B cell (primary cell): ENCODE data around the gene MZF1. TPM values are rescaled to one million over a fixed set of nuclear protein-coding genes. Genes with fewer than 3 reads are reported as not detected.

Experiments
- ATAC-seq: fragments of 200-7000 bp; cut with Tn5 transposase; one replicate; pipeline ENCODE4 v1.10.0; 2021; ENCODE audit warnings: low read depth, mild to moderate bottlenecking, moderate number of reproducible peaks, moderate library complexity
- CTCF ChIA-PET: fragments of 350-600 bp; sonication (Branson Sonifier 250); formaldehyde crosslinking; loops from one replicate; lab custom pipeline; 2021; ENCODE audit warnings: antibody characterized with exemption, inconsistent platforms; lab: Charles Lee
- POLR2A ChIA-PET: fragments of 350-600 bp; sonication (Branson Sonifier 250); formaldehyde crosslinking; loops from one replicate; lab custom pipeline; 2021; ENCODE audit warnings: antibody characterized with exemption; lab: Charles Lee
- DNase-seq: peaks from one replicate; pipeline ENCODE4 v3.0.0; 2013
- H2AFZ ChIP-seq: 2 replicates; pipeline ENCODE4 v1.6.1; 2012; ENCODE audit warnings: mild to moderate bottlenecking, low read depth, low read length; ENCODE audit not compliant: insufficient read depth, poor library complexity, severe bottlenecking
- H3K27ac ChIP-seq, 2 donors: 1 replicate in 1 of 2; 2 replicates in 1 of 2; pipeline ENCODE4 v1.5.1; 2012 to 2013; ENCODE audit warnings: low read length in 2 of 2, mild to moderate bottlenecking in 2 of 2, moderate library complexity in 1 of 2
- H3K27me3 ChIP-seq, 4 experiments: fragments of 200-600 bp in 1 of 4; sonication (generic) in 1 of 4; replicated peaks in 1 of 4; 1 replicate in 2 of 4; 2 replicates in 2 of 4; pipeline versions ENCODE4 v1.6.1 to v1.7.0; 2013 to 2016; ENCODE audit warnings: low read length in 3 of 4, mild to moderate bottlenecking in 2 of 4, mixed read lengths in 1 of 4, moderate library complexity in 1 of 4; ENCODE audit not compliant: insufficient read depth in 4 of 4, control insufficient read depth in 3 of 4; ENCODE audit errors: control extremely low read depth in 1 of 4
- H3K36me3 ChIP-seq, 2 experiments: replicated peaks in 1 of 2; 1 replicate in 1 of 2; 2 replicates in 1 of 2; pipeline versions ENCODE4 v1.6.1 to v1.7.1; 2013; ENCODE audit warnings: low read length in 1 of 2; ENCODE audit not compliant: insufficient read depth in 2 of 2, control insufficient read depth in 1 of 2; ENCODE audit errors: control extremely low read depth in 1 of 2, extremely low read depth in 1 of 2
- H3K4me1 ChIP-seq, 2 donors: fragments of 200-600 bp in 1 of 2; sonication (generic) in 1 of 2; 1 replicate in 1 of 2; 2 replicates in 1 of 2; pipeline versions ENCODE4 v1.5.1 to v1.6.1; 2013 to 2017; ENCODE audit warnings: low read length in 2 of 2; ENCODE audit not compliant: control insufficient read depth in 2 of 2, insufficient read depth in 2 of 2
- H3K4me2 ChIP-seq: replicated peaks from 2 replicates; pipeline ENCODE3; 2012; ENCODE audit warnings: mild to moderate bottlenecking, low read depth, low read length; ENCODE audit not compliant: poor library complexity, severe bottlenecking
- H3K4me3 ChIP-seq, 5 experiments: fragments of 200-600 bp in 1 of 5; sonication (generic) in 1 of 5; 1 replicate in 3 of 5; 2 replicates in 2 of 5; pipeline versions ENCODE4 v1.5.1 to v1.7.0; 2011 to 2016; ENCODE audit warnings: low read length in 4 of 5, mild to moderate bottlenecking in 4 of 5, low read depth in 2 of 5, control low read depth in 1 of 5, moderate library complexity in 1 of 5; ENCODE audit not compliant: insufficient read depth in 1 of 5; ENCODE audit errors: control extremely low read depth in 1 of 5, extremely low read depth in 1 of 5
- H3K79me2 ChIP-seq: fragments of 200-600 bp; sonication (generic); one replicate; pipeline ENCODE4 v1.6.0; 2016; ENCODE audit warnings: low read length; ENCODE audit not compliant: control insufficient read depth, insufficient read depth
- H3K9ac ChIP-seq: fragments of 200-600 bp; sonication (generic); 2 replicates; pipeline ENCODE4 v1.6.1; 2017; ENCODE audit warnings: mild to moderate bottlenecking, low read length, moderate library complexity
- H3K9me3 ChIP-seq, 3 donors: one replicate each; pipeline versions ENCODE4 v1.6.1 to v1.7.1; 2013; ENCODE audit warnings: low read length in 2 of 3; ENCODE audit not compliant: control insufficient read depth in 2 of 3, insufficient read depth in 1 of 3; ENCODE audit errors: control extremely low read depth in 1 of 3
- H4K20me1 ChIP-seq: 2 replicates; pipeline ENCODE4 v1.6.0; 2012; ENCODE audit warnings: mild to moderate bottlenecking, low read length; ENCODE audit not compliant: insufficient read depth, control insufficient read depth, poor library complexity, severe bottlenecking
- H3K27ac Mint-ChIP-seq: one replicate; pipeline ENCODE4 v1.8.0; 2021; ENCODE audit warnings: mixed read lengths
- H3K27me3 Mint-ChIP-seq: one replicate; pipeline ENCODE4 v1.8.0; 2021; ENCODE audit warnings: mixed read lengths
- H3K4me1 Mint-ChIP-seq: one replicate; pipeline ENCODE4 v1.8.0; 2021; ENCODE audit warnings: mixed read lengths
- H3K4me3 Mint-ChIP-seq: one replicate; pipeline ENCODE4 v1.8.0; 2021; ENCODE audit warnings: mixed read lengths
- H3K9me3 Mint-ChIP-seq: one replicate; pipeline ENCODE4 v1.8.0; 2022; ENCODE audit warnings: mixed read lengths; ENCODE audit not compliant: insufficient read depth
- CTCF ChIP-seq: fragments of 200-600 bp; IDR thresholded peaks from one replicate; pipeline ENCODE4 v1.8.0; 2022; ENCODE audit warnings: antibody characterized with exemption, mild to moderate bottlenecking
- EZH2 ChIP-seq: IDR thresholded peaks from 2 replicates; pipeline ENCODE4 v1.6.1; 2012; ENCODE audit warnings: borderline replicate concordance, low read depth, mild to moderate bottlenecking, moderate library complexity, low read length; ENCODE audit not compliant: insufficient read depth, poor library complexity, severe bottlenecking
- WGBS: methylation state at CpG from one replicate; pipeline ENCODE4 v1.1.5; 2013; ENCODE audit warnings: missing lambda C conversion rate; ENCODE audit not compliant: insufficient coverage; 5-methylcytosine and 5-hydroxymethylcytosine counted together
- intact Hi-C: fragments of 100-400 bp; cut with micrococcal nuclease; formaldehyde crosslinking; loops from one replicate; pipeline ENCODE4 v1.10.0; 2022
- polyA plus RNA-seq: library from polyadenylated mRNA; depleted of rRNA; stranded (reverse); fragments of >200 nt; gene quantifications from 2 replicates; pipeline ENCODE4 v1.2.3, GENCODE V29; 2012
- total RNA-seq, 2 donors: library from RNA; stranded (reverse); fragments of 120-200 nt in 1 of 2; gene quantifications; 1 replicate in 1 of 2; 2 replicates in 1 of 2; pipeline versions ENCODE4 v1.2.3 to v1.2.4, GENCODE V29; 2013 to 2022

Gene MZF1
- total and polyA plus RNA-seq, 2 donors (not counting 1 experiment from before 2014, with no cell fraction given) = 79.4 to 95.8 TPM

- Histone ChIP-seq H3K4me1 (peaks cover 0 to 6% of the 10 kb centered on the region in 2 donors), H3K27me3 (no peaks in the 10 kb centered on the region), H3K9me3 (peaks cover 0 to 7% (median 0%) of the 10 kb centered on the region in 3 donors), H3K36me3 (peaks cover 0 to 13% of the 10 kb centered on the region in 2 experiments), H3K4me2 (no peak overlapping the region), H3K79me2 (peaks cover 10% of the 10 kb centered on the region), H4K20me1 (no peaks in the 10 kb centered on the region), H3K4me3 (no peak overlapping the region), H3K9ac (no peak overlapping the region), H2AFZ (no peak overlapping the region), H3K27ac (no peak overlapping the region)
- H3K27ac Mint-ChIP-seq = no peak overlapping the region
- no peak for DNase-seq
- TF ChIP-seq EZH2 = no peak
- TF ChIP-seq CTCF = no peak
- WGBS = 75% methylated on average over 5 of the region's 9 CpGs
- ATAC-seq = no peak
- ChIA-PET POLR2A (no interaction called here), CTCF (interaction anchor here (0.6 kb wide), 1 partner anchor 65 kb away, joined by 3 read pairs; the partner anchor contains the start of gene ZBTB45)
- H3K9me3 Mint-ChIP-seq = no peaks in the 10 kb centered on the region
- intact Hi-C loops = no loop called here
- peaks cover 7% of the 10 kb centered on the region for H3K4me1 Mint-ChIP-seq
- no peaks in the 10 kb centered on the region for H3K27me3 Mint-ChIP-seq
- no peak overlapping the region for H3K4me3 Mint-ChIP-seq
Measured at GRCh38 chr19:58584498-58585441, 11.6 kb upstream of the MZF1 start.

GRCh38 chr19:58582985-58583384 lies 9.8 kb upstream of the MZF1 start:
- no peak overlapping the region for H3K4me3 ChIP-seq
- peaks cover 0 to 7% (median 0%) of the 10 kb centered on the region in 3 donors for H3K9me3 ChIP-seq
- Mint-ChIP-seq H3K9me3 (no peaks in the 10 kb centered on the region), H3K27me3 (no peaks in the 10 kb centered on the region), H3K27ac (no peak overlapping the region), H3K4me3 (no peak overlapping the region), H3K4me1 (peaks cover 22% of the 10 kb centered on the region)
- H4K20me1 ChIP-seq = no peaks in the 10 kb centered on the region
- intact Hi-C loops = no loop called here
- 98% methylated on average over 6 of the region's 6 CpGs for WGBS
- H3K9ac ChIP-seq = no peak overlapping the region
- no peaks in the 10 kb centered on the region for H3K27me3 ChIP-seq
- POLR2A ChIA-PET = no interaction called here
- DNase-seq (no peak), ATAC-seq (no peak)
- H3K79me2 ChIP-seq = peaks cover 13% of the 10 kb centered on the region
- no peak overlapping the region for H3K27ac ChIP-seq
- peaks cover 6 to 16% of the 10 kb centered on the region in 2 donors for H3K4me1 ChIP-seq
- peaks cover 0 to 13% of the 10 kb centered on the region in 2 experiments for H3K36me3 ChIP-seq
- H2AFZ ChIP-seq = no peak overlapping the region
- CTCF ChIA-PET = no interaction called here
- H3K4me2 ChIP-seq = no peak overlapping the region
- TF ChIP-seq CTCF (no peak), EZH2 (no peak)
